DND-41 (cell line): ENCODE measurements around the gene RAB34.

Experiments used
- ATAC-seq: fragments of 200-7000 bp; cut with Tn5 transposase; 3 replicates; pipeline ENCODE4 v1.9.1; 2021; ENCODE audit warnings: low read depth; ENCODE audit not compliant: insufficient read depth
- DNase-seq: peaks from one replicate; pipeline ENCODE4 v3.0.0-alpha.2; 2020
- H2AFZ ChIP-seq: 2 replicates; pipeline ENCODE4 v1.6.0; 2012; ENCODE audit warnings: low read depth, low read length
- H3K27ac ChIP-seq: 2 replicates; pipeline ENCODE4 v1.5.1; 2012; ENCODE audit warnings: low read length, inconsistent platforms
- H3K27me3 ChIP-seq: fragments of 200-600 bp; sonication (generic); 2 replicates; pipeline ENCODE4 v1.6.0; 2012; ENCODE audit warnings: low read length, mild to moderate bottlenecking, inconsistent platforms; ENCODE audit not compliant: insufficient read depth, poor library complexity
- H3K36me3 ChIP-seq: 2 replicates; pipeline ENCODE4 v1.5.1; 2012; ENCODE audit warnings: low read length, inconsistent platforms; ENCODE audit not compliant: insufficient read depth
- H3K4me1 ChIP-seq: 2 replicates; pipeline ENCODE4 v1.5.1; 2012; ENCODE audit warnings: mild to moderate bottlenecking, low read length; ENCODE audit not compliant: insufficient read depth
- H3K4me2 ChIP-seq: 2 replicates; pipeline ENCODE4 v1.6.0; 2012; ENCODE audit warnings: mild to moderate bottlenecking, moderate library complexity, low read length, inconsistent platforms; ENCODE audit not compliant: insufficient read depth
- H3K4me3 ChIP-seq, 2 experiments: fragments of 200-600 bp in 1 of 2; shearing (Covaris generic) in 1 of 2; 2 replicates each; pipeline ENCODE4 v1.5.1; 2012 to 2016; ENCODE audit warnings: inconsistent platforms in 2 of 2, low read length in 2 of 2, mild to moderate bottlenecking in 2 of 2, low read depth in 1 of 2, moderate library complexity in 1 of 2
- H3K79me2 ChIP-seq: 2 replicates; pipeline ENCODE4 v1.6.0; 2012; ENCODE audit warnings: low read length, inconsistent platforms; ENCODE audit not compliant: insufficient read depth
- H3K9ac ChIP-seq: 2 replicates; pipeline ENCODE4 v1.6.0; 2012; ENCODE audit warnings: low read depth, mild to moderate bottlenecking, inconsistent platforms, low read length, moderate library complexity
- H3K9me3 ChIP-seq: 2 replicates; pipeline ENCODE4 v1.5.1; 2012; ENCODE audit warnings: low read length, moderate library complexity, mild to moderate bottlenecking, inconsistent platforms; ENCODE audit not compliant: insufficient read depth, severe bottlenecking
- H4K20me1 ChIP-seq: 2 replicates; pipeline ENCODE4 v1.6.0; 2012; ENCODE audit warnings: low read length; ENCODE audit not compliant: insufficient read depth
- CTCF ChIP-seq: IDR thresholded peaks from 2 replicates; pipeline ENCODE4 v1.5.1; 2012; ENCODE audit warnings: borderline replicate concordance, low read length, moderate library complexity, mild to moderate bottlenecking; ENCODE audit not compliant: poor library complexity, severe bottlenecking; ENCODE audit errors: extremely low read depth
- EZH2 ChIP-seq: IDR thresholded peaks from 3 replicates; pipeline ENCODE4 v1.6.1; 2012; ENCODE audit warnings: borderline replicate concordance, low read depth, mild to moderate bottlenecking, moderate library complexity, low read length, inconsistent platforms; ENCODE audit not compliant: severe bottlenecking

Gene RAB34

DNA sequence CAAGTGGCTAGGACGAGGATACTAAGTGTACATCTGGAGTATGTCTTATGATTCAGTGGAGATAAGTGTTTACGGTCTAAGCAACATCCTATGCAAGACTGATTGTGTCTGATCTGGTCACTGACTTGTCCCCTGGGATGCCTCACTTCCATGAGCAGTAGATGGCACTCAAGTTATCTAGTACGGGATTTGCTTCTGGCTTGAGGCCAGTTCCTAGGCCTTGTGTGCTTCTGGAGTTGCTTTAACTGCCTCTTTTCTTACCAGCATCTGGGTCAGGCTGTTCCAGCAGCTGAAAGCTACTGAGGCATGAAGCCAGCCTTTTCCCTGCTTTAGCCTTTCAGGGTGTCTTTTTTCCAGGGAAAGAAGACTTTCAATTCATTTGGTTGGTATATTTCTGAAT lies 32.7 kb downstream of the RAB34 start:
- DNase-seq (no peak), ATAC-seq (no peak)
- Histone ChIP-seq H3K36me3 (peaks cover 98% of the 10 kb centered on the region), H3K27me3 (no peaks in the 10 kb centered on the region), H3K9ac (no peak overlapping the region), H3K79me2 (no peaks in the 10 kb centered on the region), H3K4me3 (no peak overlapping the region), H4K20me1 (peaks cover 6% of the 10 kb centered on the region; the same call in 1 of the 2 replicates), H2AFZ (no peak overlapping the region), H3K4me1 (no peaks in the 10 kb centered on the region), H3K27ac (no peak overlapping the region), H3K4me2 (no peak overlapping the region), H3K9me3 (no peaks in the 10 kb centered on the region)
- peak; percentile 20 for TF ChIP-seq CTCF
- TF ChIP-seq EZH2: no peak

GRCh38 chr17:28682655-28683054 lies 35.0 kb downstream of the RAB34 start:
- TF ChIP-seq EZH2 (no peak), CTCF (no peak)
- peaks cover 98% of the 10 kb centered on the region for H3K36me3 ChIP-seq
- H3K79me2 ChIP-seq: no peaks in the 10 kb centered on the region
- no peak for DNase-seq
- no peak for ATAC-seq
- no peak overlapping the region for H3K9ac ChIP-seq
- H4K20me1 ChIP-seq: peaks cover 2% of the 10 kb centered on the region; the same call in 1 of the 2 replicates
- H3K4me2 ChIP-seq: no peak overlapping the region
- H3K27ac ChIP-seq: no peak overlapping the region
- H3K4me1 ChIP-seq: no peaks in the 10 kb centered on the region
- no peaks in the 10 kb centered on the region for H3K9me3 ChIP-seq
- H3K4me3 ChIP-seq: no peak overlapping the region
- no peak overlapping the region for H2AFZ ChIP-seq
- no peaks in the 10 kb centered on the region for H3K27me3 ChIP-seq

DNA sequence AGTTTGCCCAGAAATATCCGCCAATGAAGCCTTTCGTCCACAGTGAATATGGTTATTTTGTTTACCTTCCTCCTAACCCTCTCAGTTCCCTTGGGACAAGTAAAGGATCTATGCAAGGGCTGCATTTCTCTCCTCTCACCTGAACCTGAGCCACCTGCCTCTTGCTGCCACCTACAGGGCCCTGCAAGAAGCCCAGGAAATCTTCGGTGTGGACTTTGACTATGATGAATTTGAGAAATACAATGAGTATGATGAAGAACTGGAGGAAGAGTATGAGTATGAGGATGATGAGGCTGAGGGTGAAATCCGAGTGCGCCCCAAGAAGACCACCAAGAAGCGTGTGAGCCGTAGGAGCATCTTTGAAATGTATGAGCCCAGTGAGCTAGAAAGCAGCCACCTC lies 41.7 kb downstream of the RAB34 start:
- Histone ChIP-seq H3K9me3 (no peaks in the 10 kb centered on the region), H3K27me3 (no peaks in the 10 kb centered on the region), H2AFZ (no peak overlapping the region), H3K27ac (no peak overlapping the region), H3K4me2 (no peak overlapping the region), H4K20me1 (peaks cover 4% of the 10 kb centered on the region; the same call in 1 of the 2 replicates), H3K79me2 (peaks cover 2% of the 10 kb centered on the region; the same call in 1 of the 2 replicates), H3K4me1 (no peaks in the 10 kb centered on the region), H3K36me3 (peaks cover 98% of the 10 kb centered on the region), H3K4me3 (no peak overlapping the region), H3K9ac (no peak overlapping the region)
- DNase-seq (no peak), ATAC-seq (no peak)
- TF ChIP-seq CTCF (peak; percentile 43), EZH2 (no peak)

DNA sequence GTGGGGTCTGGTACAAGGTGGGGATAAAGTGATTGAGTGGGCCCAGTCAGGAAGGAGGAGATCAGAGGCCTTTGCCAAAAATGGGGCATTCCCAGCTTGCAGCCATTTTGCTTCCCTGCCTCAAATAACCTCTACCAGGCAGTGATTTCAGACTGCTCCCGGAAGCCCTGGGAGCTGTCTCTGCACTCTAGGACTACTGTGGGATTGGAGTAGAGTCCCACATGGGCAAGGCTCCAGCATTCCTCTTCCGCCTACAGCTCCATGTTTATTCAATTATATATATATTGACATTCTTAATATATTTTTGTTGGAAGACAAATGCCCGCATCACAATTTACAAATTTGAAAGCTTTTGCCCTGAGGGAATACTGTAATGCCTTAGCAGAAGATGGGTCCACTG lies 42.2 kb downstream of the RAB34 start:
- TF ChIP-seq EZH2 (no peak), CTCF (no peak)
- Histone ChIP-seq H3K27me3 (no peaks in the 10 kb centered on the region), H3K9ac (no peak overlapping the region), H2AFZ (no peak overlapping the region), H3K4me2 (no peak overlapping the region), H3K79me2 (peaks cover 5% of the 10 kb centered on the region; the same call in 1 of the 2 replicates), H3K9me3 (no peaks in the 10 kb centered on the region), H4K20me1 (peaks cover 4% of the 10 kb centered on the region; the same call in 1 of the 2 replicates), H3K4me1 (no peaks in the 10 kb centered on the region), H3K36me3 (peaks cover 96% of the 10 kb centered on the region), H3K27ac (no peak overlapping the region), H3K4me3 (no peak overlapping the region)
- DNase-seq (no peak), ATAC-seq (no peak)
